HUDEP-2 (cell line): Measurements from ENCODE around the gene UBE2L6.
"Not testable (repeated sequence)": the region's sequence is repeated elsewhere in the genome, so short reads cannot be mapped to it uniquely, and the experiment has no call there.

Source experiments
- DNase-seq, 76 experiments: peaks; one replicate each; lab custom pipeline; 2025; ENCODE audit not compliant: unreplicated experiment in 76 of 76; lab: John Stamatoyannopoulos, UW

Gene UBE2L6

DNA sequence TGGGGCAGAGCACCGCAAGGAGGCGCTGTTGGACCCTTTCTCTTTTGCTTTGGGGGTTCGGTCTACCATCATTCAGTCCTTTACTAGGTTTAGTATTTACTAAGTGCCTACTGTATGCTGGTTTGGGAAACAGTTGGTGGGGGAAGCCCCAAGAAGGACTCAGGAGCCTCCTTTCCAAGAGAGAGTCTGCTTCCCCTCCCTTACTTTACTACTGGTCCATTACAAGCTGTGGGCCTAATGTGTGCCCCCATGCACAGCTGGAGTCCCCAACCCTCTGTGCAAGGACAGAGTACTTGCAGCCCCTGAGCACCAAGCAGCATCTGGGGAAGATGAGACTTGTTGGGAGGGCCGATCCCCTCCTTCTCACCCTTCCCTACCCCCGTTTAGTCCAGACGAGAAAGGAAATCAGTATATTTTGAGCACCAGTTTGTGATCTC lies 876 bp upstream of the UBE2L6 start:
- DNase-seq, result peak in 52 of 76 experiments; percentile 6 to 89 (median 68)

DNA sequence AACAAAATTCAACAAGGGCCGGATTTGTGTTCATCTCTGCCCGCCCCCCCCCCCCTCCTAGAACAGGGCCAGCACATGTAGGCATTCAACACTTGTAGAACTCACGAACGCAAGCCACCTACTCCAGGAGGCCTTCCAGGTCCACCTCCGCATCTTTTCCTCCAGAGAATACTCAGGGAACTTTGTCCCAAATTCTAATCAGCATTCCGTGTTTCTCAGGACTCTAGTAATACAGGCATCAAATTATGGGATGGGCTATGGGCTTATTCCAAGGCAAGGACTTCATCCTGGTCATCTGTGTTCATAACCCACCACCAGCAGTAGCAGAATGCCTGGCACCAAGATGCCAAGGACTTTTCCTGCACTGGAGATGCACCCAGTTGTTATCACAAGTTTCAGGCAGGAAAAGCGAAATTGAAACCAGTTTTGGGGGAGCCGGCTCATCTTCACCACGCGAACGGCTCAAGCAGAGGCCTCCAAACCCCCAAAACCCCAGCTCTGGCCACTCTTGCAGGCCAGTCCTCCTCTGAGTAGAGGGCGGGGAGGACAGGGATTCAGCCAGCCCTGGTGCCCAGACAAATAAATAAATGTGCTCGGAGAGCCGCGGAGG lies 462 bp downstream of the UBE2L6 start:
- DNase-seq, result peak in 1 of 76 experiments; percentile 20

- peak in 18 of 76 experiments; percentile 4 to 54 (median 20) for DNase-seq
Observed at GRCh38 chr11:57566005-57566904, 1.2 kb downstream of the UBE2L6 start.

DNA sequence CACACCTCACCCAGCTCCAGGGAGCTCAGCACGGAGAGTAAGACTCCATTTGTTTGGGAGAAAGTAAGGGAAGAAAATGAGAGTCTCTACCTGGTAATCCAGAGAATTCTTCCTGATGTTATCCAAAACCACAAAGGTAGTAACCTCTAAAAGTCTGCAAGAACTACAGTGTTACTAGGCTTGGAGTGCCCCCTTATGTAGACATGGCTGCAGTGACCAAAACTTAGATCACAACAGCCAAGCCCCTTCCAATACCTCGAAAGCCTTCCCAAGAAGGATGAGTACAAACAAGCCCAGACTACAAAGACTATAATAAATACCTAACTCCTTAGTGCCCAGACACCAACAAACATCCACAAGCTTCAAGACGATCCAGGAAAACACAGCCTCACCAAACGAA lies 4.9 kb downstream of the UBE2L6 start:
- DNase-seq, result no peak

DNA sequence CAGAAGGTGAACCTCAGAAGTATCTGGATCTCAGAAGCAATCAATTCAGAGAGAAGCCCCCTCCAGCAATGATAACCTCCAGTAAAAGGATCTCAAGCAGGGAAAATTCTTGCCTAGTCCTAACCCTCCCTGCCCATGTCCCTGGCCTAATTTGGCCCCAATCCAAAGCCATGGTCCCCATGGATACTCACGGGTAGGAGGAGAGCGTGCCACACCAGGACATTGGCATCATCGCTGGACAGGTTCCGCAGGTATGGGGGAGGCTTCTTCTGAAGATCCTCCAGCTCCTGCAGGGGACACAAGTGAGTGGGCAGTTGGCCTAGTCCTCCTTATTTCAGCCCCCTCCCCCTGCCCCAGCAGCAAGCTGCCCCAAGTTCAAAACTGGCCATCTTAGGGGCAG lies 7.3 kb downstream of the UBE2L6 start:
- no peak for DNase-seq

- no peak for DNase-seq
Observed at GRCh38 chr11:57556041-57556440, 11.4 kb downstream of the UBE2L6 start.

DNA sequence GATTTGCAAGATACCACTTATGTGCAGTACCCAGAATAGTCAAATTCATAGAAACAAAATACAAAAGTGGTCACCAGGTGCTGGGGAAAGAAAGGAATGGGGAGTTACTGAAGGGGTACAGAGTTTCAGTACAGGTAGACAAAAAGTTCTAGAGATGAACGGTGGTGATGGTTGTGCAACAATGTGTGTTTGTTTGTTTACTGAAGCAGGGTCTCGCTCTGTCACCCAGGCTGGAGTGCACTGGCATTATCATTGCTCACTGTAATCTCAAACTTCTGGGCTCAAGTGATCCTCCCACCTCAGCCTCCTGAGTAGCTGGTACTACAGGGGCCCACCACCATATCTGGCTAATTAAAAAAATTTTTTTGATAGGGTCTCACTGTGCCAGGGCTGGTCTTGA lies 12.1 kb downstream of the UBE2L6 start:
- DNase-seq, result no peak

GRCh38 chr11:57552479-57552878 lies 15.0 kb downstream of the UBE2L6 start:
- no peak for DNase-seq

GRCh38 chr11:57551941-57552340 lies 15.5 kb downstream of the UBE2L6 start:
- DNase-seq, result no peak

DNA sequence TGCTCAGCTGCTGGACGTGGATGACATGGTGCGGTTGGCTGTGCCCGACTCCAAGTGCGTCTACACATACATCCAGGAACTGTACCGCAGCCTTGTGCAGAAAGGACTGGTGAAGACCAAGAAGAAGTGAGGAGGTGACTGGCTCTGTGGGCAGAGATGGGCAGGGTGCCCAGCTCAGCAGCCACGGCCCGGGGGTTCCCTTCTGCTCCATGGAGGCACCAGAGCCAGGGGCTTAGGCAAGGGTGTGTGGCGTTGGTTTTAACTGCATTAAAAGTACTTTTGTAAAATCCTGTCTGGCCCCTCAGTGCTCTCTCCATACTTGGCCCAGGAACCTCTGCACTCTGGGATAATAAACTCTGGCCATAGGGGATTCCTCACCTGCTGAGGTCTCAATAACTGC lies 17.5 kb downstream of the UBE2L6 start:
- no peak for DNase-seq

- no peak for DNase-seq
Observed at GRCh38 chr11:57547854-57548377, 19.6 kb downstream of the UBE2L6 start.

- peak in 9 of 76 experiments; percentile 4 to 40 (median 18) for DNase-seq
Observed at GRCh38 chr11:57546869-57547475, 20.5 kb downstream of the UBE2L6 start.

- DNase-seq, result no peak
Observed at GRCh38 chr11:57546451-57546850, 21.0 kb downstream of the UBE2L6 start.

- DNase-seq, result no peak
Observed at GRCh38 chr11:57545883-57546282, 21.6 kb downstream of the UBE2L6 start.

DNA sequence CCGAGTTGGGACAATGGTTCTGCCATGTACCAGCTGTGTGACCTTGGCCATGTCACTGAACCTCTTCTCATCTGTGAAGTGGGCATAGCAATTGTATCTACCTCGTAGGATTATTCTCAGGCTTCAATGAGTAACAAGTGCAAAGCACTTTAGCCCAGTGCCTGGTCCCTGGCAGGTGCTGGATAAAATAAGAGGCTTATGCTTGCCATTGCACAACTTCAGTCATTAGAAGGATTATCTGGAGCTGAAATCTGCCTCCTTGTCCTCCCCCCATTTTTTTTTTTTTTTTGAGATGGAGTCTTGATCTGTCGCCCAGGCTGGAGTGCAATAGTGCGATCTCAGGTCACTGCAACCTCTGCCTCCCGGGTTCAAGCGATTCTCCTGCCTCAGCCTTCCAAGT lies 22.9 kb downstream of the UBE2L6 start:
- DNase-seq, result no peak

- DNase-seq, result no peak
Observed at GRCh38 chr11:57543593-57543992, 23.9 kb downstream of the UBE2L6 start.

- no peak for DNase-seq
Observed at GRCh38 chr11:57542582-57542981, 24.9 kb downstream of the UBE2L6 start.

DNA sequence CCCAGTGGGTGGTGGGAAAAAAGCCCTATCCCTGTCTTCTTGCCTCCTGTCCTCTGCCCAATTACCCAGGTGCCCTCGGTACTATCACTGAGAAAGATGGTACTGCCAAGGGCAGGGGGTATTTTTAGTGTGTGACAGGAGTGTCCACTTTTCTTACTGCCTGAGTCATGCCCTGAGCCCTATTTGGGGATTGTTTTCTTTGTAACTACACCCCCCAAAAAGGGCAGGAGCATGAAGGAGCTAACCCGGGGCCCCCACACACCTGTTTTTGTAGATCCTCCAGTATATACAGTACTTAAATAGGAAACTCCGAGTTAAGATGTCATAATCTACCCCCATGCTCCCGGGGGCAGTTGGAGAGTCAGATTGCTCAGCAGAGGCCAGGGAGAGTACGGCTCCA lies 26.3 kb downstream of the UBE2L6 start:
- no peak for DNase-seq

DNA sequence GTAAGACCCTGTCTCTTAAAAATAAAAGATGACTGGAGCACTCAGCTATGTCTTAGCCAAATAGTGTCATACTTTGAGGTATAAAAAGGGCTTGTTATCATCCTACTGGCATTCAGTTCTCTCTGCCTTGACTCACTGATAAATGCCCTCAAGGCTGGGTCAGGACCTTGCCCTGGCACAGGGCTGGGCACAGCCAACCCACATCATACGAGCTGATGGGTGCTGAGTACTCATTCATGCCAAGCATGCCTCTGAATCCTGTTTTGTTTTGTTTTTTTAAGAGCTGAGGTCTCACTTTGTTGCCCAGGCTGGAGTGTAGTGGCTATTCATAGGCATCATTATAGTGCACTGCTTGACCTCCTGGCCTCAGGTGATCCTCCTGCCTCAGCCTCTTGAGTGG lies 28.1 kb downstream of the UBE2L6 start:
- peak in 1 of 76 experiments; percentile 12 for DNase-seq

- DNase-seq, result no peak
Observed at GRCh38 chr11:57536947-57537619, 30.4 kb downstream of the UBE2L6 start, which contains the start of gene SMTNL1. TSS of gene SMTNL1 (plus strand) at chr11:57537595. CDS start at chr11:57542643, 5,048 bp downstream.

DNA sequence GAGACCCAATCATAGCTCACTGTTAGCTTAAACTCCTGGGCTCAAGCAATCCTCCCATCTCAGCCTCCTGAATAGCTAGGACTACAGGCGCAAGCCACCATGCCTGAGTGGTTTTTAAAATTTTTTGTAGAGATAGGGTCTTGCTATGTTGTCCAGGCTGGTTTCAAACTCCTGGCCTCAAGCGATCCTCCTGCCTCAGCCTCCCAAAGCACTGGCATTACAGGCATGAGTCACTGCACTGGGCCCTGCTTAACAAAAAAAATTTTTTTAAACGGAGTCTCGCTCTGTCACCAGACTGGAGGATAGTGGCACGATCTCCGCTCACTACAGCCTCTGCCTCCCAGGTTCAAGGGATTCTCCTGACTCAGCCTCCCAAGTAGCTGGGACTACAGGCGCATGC lies 33.0 kb downstream of the UBE2L6 start:
- DNase-seq, result not testable (repeated sequence)
